ENCODE results near the gene SHROOM3.

- TF ChIP-seq POLR2A (IDR thresholded peaks at IDR 0.05; ENCODE audit: extremely low read depth, insufficient read length) (no peak), CTCF (IDR thresholded peaks at IDR 0.05; ENCODE audit: low read depth, low read length) (no peak), MAX (IDR thresholded peaks at IDR 0.05; ENCODE audit: low read depth, low read length) (no peak), MYC (IDR thresholded peaks at IDR 0.05; ENCODE audit: low read depth, low read length) (no peak)
These were observed 127.1 kb downstream of the SHROOM3 start for GRCh38 chr4:76562161-76562560.

Data from NB4 (cell line).